Endodermal cell (in vitro differentiated cells): ENCODE data around the gene HOXD8. TPM values are rescaled to one million over a fixed set of nuclear protein-coding genes. Genes with fewer than 3 reads are reported as not detected.

Experiments
- DNase-seq: peaks from one replicate; pipeline ENCODE4 v3.0.0-alpha.2; 2017
- H3K27ac ChIP-seq: 2 replicates; pipeline ENCODE4 v1.5.1; 2013; ENCODE audit warnings: mild to moderate bottlenecking, low read depth, low read length, moderate library complexity
- H3K27me3 ChIP-seq: 2 replicates; pipeline ENCODE4 v1.6.1; 2013; ENCODE audit warnings: mild to moderate bottlenecking, low read length, moderate library complexity; ENCODE audit not compliant: insufficient read depth, control insufficient read depth, poor library complexity, severe bottlenecking
- H3K36me3 ChIP-seq: 2 replicates; pipeline ENCODE4 v1.7.0; 2013; ENCODE audit warnings: mild to moderate bottlenecking, low read length, moderate library complexity; ENCODE audit not compliant: control insufficient read depth, insufficient read depth
- H3K4me1 ChIP-seq: one replicate; pipeline ENCODE4 v1.7.0; 2013; ENCODE audit warnings: low read length; ENCODE audit not compliant: control insufficient read depth, insufficient read depth
- H3K4me3 ChIP-seq: 2 replicates; pipeline ENCODE4 v1.5.1; 2013; ENCODE audit warnings: mild to moderate bottlenecking, low read length, moderate library complexity
- H3K9ac ChIP-seq: 2 replicates; pipeline ENCODE4 v1.6.1; 2013; ENCODE audit warnings: mild to moderate bottlenecking, low read length, moderate library complexity; ENCODE audit not compliant: poor library complexity, severe bottlenecking; ENCODE audit errors: extremely low read depth
- H3K9me3 ChIP-seq: 2 replicates; pipeline ENCODE4 v1.6.1; 2013; ENCODE audit warnings: mild to moderate bottlenecking, low read length, moderate library complexity; ENCODE audit not compliant: control insufficient read depth
- H3K27ac Mint-ChIP-seq: 2 replicates; pipeline ENCODE4 v1.8.0; 2020; ENCODE audit warnings: mixed read lengths
- H3K27me3 Mint-ChIP-seq: 2 replicates; pipeline ENCODE4 v1.8.0; 2021; ENCODE audit warnings: mild to moderate bottlenecking, mixed read lengths; ENCODE audit not compliant: insufficient read depth
- H3K36me3 Mint-ChIP-seq: 2 replicates; pipeline ENCODE4 v1.8.0; 2020; ENCODE audit warnings: low read depth, mixed read lengths
- H3K4me1 Mint-ChIP-seq: 2 replicates; pipeline ENCODE4 v1.8.0; 2020; ENCODE audit warnings: mixed read lengths
- H3K4me3 Mint-ChIP-seq: 2 replicates; pipeline ENCODE4 v1.8.0; 2020; ENCODE audit warnings: mild to moderate bottlenecking, moderate library complexity, mixed read lengths
- H3K9me3 Mint-ChIP-seq: 2 replicates; pipeline ENCODE4 v1.8.0; 2020; ENCODE audit warnings: mild to moderate bottlenecking, mixed read lengths
- CTCF ChIP-seq: fragments of 200-600 bp; sonication (generic); conservative IDR thresholded peaks from 2 replicates; pipeline ENCODE4 v1.5.0; 2021; ENCODE audit warnings: antibody characterized with exemption, mild to moderate bottlenecking
- WGBS, 2 experiments: methylation state at CpG; one replicate each; pipeline versions ENCODE4 v1.1.5 to v1.1.7; 2013; ENCODE audit warnings: missing lambda C conversion rate in 2 of 2, mixed read lengths in 1 of 2; ENCODE audit not compliant: insufficient coverage in 1 of 2, insufficient read length in 1 of 2; 5-methylcytosine and 5-hydroxymethylcytosine counted together
- total RNA-seq, 2 donors: library from RNA; stranded (reverse); fragmentation: NEBNext Ultra II Directional in 1 of 2; extraction: Animal tissue kit (Norgen Biotek cat#: 25700) in 1 of 2; gene quantifications; 2 replicates in 1 of 2; 3 replicates in 1 of 2; pipeline ENCODE4 v1.2.1, GENCODE V29; 2021

The HOXD8 gene
- total RNA-seq, 2 donors from 2014 or later: not detected

- TF ChIP-seq CTCF: no peak
- Mint-ChIP-seq H3K9me3 (no peaks in the 10 kb centered on the region), H3K36me3 (no peaks in the 10 kb centered on the region), H3K27me3 (peaks cover 98% of the 10 kb centered on the region), H3K4me1 (peaks cover 5% of the 10 kb centered on the region), H3K27ac (no peak overlapping the region), H3K4me3 (no peak overlapping the region)
- Histone ChIP-seq H3K4me1 (peaks cover 3% of the 10 kb centered on the region), H3K4me3 (no peak overlapping the region), H3K9me3 (peaks cover 14% of the 10 kb centered on the region), H3K27ac (no peak overlapping the region), H3K27me3 (peaks cover 100% of the 10 kb centered on the region), H3K9ac (no peak overlapping the region), H3K36me3 (no peaks in the 10 kb centered on the region)
- DNase-seq: no peak
These were observed 5.5 kb downstream of the HOXD8 start for GRCh38 chr2:176135035-176135440.

GRCh38 chr2:176136374-176137251, 7.1 kb downstream of the HOXD8 start:
- H3K27ac ChIP-seq: peak overlapping the region; percentile 50
- peak; percentile 74 for DNase-seq
- WGBS, 2 experiments: 1 to 3% methylated on average over 12 to 71 of the region's 71 CpGs
- peak overlapping the region; percentile 79 for H3K4me3 ChIP-seq
- Mint-ChIP-seq H3K27ac (no peak overlapping the region), H3K9me3 (no peaks in the 10 kb centered on the region), H3K36me3 (no peaks in the 10 kb centered on the region), H3K4me3 (peak overlapping the region; percentile 50), H3K4me1 (peaks cover 5% of the 10 kb centered on the region), H3K27me3 (peaks cover 98% of the 10 kb centered on the region)
- H3K9ac ChIP-seq: no peak overlapping the region
- peaks cover 14% of the 10 kb centered on the region for H3K9me3 ChIP-seq
- no peak for TF ChIP-seq CTCF
- H3K27me3 ChIP-seq: peaks cover 98% of the 10 kb centered on the region
- H3K36me3 ChIP-seq: no peaks in the 10 kb centered on the region
- H3K4me1 ChIP-seq: peaks cover 3% of the 10 kb centered on the region

- Histone ChIP-seq H3K9me3 (peaks cover 14% of the 10 kb centered on the region), H3K27me3 (peaks cover 98% of the 10 kb centered on the region), H3K27ac (no peak overlapping the region), H3K9ac (no peak overlapping the region), H3K36me3 (no peaks in the 10 kb centered on the region), H3K4me1 (peaks cover 3% of the 10 kb centered on the region), H3K4me3 (peak overlapping the region; percentile 79)
- peaks cover 98% of the 10 kb centered on the region for H3K27me3 Mint-ChIP-seq
- 17 to 27% methylated on average over 1 to 2 of the region's 2 CpGs for WGBS, 2 experiments
- H3K4me3 Mint-ChIP-seq: peak overlapping the region; percentile 50
- no peak overlapping the region for H3K27ac Mint-ChIP-seq
- DNase-seq: no peak
- H3K36me3 Mint-ChIP-seq: no peaks in the 10 kb centered on the region
- no peaks in the 10 kb centered on the region for H3K9me3 Mint-ChIP-seq
- H3K4me1 Mint-ChIP-seq: peaks cover 4% of the 10 kb centered on the region
- no peak for TF ChIP-seq CTCF
These were observed 7.7 kb downstream of the HOXD8 start for GRCh38 chr2:176137252-176137580.
